Osteoblast (primary cell): ENCODE results near the gene GALNT9. TPM values are rescaled to one million over a fixed set of nuclear protein-coding genes. Genes with fewer than 3 reads are reported as not detected.
A peak's percentile ranks its signal among the peaks of the same experiment; 100 is the strongest.

Experiments
- DNase-seq: peaks from one replicate; pipeline ENCODE4 v3.0.0; 2011; ENCODE audit warnings: low spot score, mixed read lengths; ENCODE audit not compliant: insufficient read length; ENCODE audit errors: missing footprints
- H2AFZ ChIP-seq: 2 replicates; pipeline ENCODE4 v1.6.0; 2011; ENCODE audit warnings: mild to moderate bottlenecking, low read length
- H3K27ac ChIP-seq: 2 replicates; pipeline ENCODE4 v1.5.1; 2011; ENCODE audit warnings: mild to moderate bottlenecking, low read depth, low read length, moderate library complexity
- H3K27me3 ChIP-seq: 2 replicates; pipeline ENCODE4 v1.6.0; 2012; ENCODE audit warnings: mild to moderate bottlenecking, control low read depth, inconsistent platforms, low read length, moderate library complexity; ENCODE audit not compliant: insufficient read depth
- H3K36me3 ChIP-seq: 2 replicates; pipeline ENCODE4 v1.5.1; 2011; ENCODE audit warnings: mild to moderate bottlenecking, low read length, control low read depth, moderate library complexity; ENCODE audit not compliant: insufficient read depth
- H3K4me1 ChIP-seq: 2 replicates; pipeline ENCODE4 v1.5.1; 2011; ENCODE audit warnings: mild to moderate bottlenecking, low read length, control low read depth, moderate library complexity; ENCODE audit not compliant: insufficient read depth
- H3K4me2 ChIP-seq: 2 replicates; pipeline ENCODE4 v1.6.0; 2011; ENCODE audit warnings: mild to moderate bottlenecking, low read length; ENCODE audit not compliant: insufficient read depth
- H3K4me3 ChIP-seq: fragments of 200-600 bp; sonication (generic); 3 replicates; pipeline ENCODE4 v1.5.1; 2012; ENCODE audit warnings: mild to moderate bottlenecking, low read length, inconsistent platforms; ENCODE audit not compliant: insufficient read depth
- H3K79me2 ChIP-seq: 2 replicates; pipeline ENCODE4 v1.6.0; 2012; ENCODE audit warnings: mild to moderate bottlenecking, low read length, control low read depth, inconsistent platforms; ENCODE audit not compliant: insufficient read depth
- H3K9me3 ChIP-seq: 2 replicates; pipeline ENCODE4 v1.5.1; 2011; ENCODE audit warnings: low read depth, low read length, control low read depth
- H4K20me1 ChIP-seq: 2 replicates; pipeline ENCODE4 v1.6.0; 2012; ENCODE audit warnings: mild to moderate bottlenecking, low read length, control low read depth; ENCODE audit not compliant: insufficient read depth
- total RNA-seq: library from RNA; depleted of rRNA; stranded (reverse); fragments of >200 nt; gene quantifications from 2 replicates; pipeline ENCODE4 v1.2.3, GENCODE V29; 2012
- TF ChIP-seq, protein P1 (sequence below): IDR thresholded peaks from 2 replicates; pipeline ENCODE4 v1.5.1; 2011; ENCODE audit warnings: mild to moderate bottlenecking, low read depth, low read length, moderate library complexity; ENCODE audit errors: extremely low read depth

The GALNT9 gene
- total RNA-seq, 1 donor = 0.36 TPM

DNA sequence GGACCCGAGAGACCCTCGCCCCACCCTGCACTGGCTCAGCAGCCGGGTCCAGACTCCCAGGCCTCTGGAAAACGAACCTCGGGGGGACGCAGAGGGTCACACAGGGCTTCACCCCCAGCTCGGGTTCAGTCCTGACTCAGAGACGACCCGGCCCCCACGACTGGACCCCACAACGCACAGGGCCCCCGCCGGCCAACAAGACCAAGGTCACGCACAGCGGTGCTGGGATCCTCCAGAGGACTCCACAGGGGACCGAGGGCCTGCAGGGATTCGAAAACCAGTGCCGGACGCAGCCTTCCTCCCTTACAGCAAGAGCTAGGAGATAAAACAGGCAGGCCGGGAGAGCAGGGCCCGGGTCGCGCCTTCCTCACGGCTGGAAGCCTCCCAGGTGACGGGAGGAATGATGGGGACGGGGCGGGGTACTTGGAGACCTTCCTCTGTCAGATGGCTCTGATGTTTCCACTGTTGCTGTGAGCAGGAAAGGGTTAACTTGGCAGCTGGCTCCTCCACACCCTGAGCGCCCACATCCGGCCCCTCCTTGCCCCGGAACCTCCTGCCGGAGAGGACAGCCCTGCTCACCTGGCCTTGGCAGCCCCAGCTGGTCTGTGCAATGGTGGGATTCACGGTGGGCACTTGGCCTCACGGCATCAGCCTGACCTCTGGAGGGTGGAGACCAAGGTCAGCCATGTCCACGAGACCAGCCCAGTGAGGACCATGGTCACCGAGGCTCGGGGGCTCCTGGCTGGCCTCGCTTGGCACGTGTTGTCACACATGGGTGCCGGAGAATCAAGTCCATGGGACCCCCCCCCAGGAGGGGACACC is 46.2 kb downstream of the GALNT9 start:
- H4K20me1 ChIP-seq = no peaks in the 10 kb centered on the region
- no peak overlapping the region for H3K27ac ChIP-seq
- no peaks in the 10 kb centered on the region for H3K36me3 ChIP-seq
- H3K4me2 ChIP-seq = no peak overlapping the region
- no peaks in the 10 kb centered on the region for H3K79me2 ChIP-seq
- H3K4me3 ChIP-seq = no peak overlapping the region
- DNase-seq = no peak
- H3K27me3 ChIP-seq = peaks cover 18% of the 10 kb centered on the region
- no peaks in the 10 kb centered on the region for H3K4me1 ChIP-seq
- H2AFZ ChIP-seq = no peak overlapping the region
- no peaks in the 10 kb centered on the region for H3K9me3 ChIP-seq
- TF ChIP-seq, protein P1, sequence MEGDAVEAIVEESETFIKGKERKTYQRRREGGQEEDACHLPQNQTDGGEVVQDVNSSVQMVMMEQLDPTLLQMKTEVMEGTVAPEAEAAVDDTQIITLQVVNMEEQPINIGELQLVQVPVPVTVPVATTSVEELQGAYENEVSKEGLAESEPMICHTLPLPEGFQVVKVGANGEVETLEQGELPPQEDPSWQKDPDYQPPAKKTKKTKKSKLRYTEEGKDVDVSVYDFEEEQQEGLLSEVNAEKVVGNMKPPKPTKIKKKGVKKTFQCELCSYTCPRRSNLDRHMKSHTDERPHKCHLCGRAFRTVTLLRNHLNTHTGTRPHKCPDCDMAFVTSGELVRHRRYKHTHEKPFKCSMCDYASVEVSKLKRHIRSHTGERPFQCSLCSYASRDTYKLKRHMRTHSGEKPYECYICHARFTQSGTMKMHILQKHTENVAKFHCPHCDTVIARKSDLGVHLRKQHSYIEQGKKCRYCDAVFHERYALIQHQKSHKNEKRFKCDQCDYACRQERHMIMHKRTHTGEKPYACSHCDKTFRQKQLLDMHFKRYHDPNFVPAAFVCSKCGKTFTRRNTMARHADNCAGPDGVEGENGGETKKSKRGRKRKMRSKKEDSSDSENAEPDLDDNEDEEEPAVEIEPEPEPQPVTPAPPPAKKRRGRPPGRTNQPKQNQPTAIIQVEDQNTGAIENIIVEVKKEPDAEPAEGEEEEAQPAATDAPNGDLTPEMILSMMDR = no peak

DNA sequence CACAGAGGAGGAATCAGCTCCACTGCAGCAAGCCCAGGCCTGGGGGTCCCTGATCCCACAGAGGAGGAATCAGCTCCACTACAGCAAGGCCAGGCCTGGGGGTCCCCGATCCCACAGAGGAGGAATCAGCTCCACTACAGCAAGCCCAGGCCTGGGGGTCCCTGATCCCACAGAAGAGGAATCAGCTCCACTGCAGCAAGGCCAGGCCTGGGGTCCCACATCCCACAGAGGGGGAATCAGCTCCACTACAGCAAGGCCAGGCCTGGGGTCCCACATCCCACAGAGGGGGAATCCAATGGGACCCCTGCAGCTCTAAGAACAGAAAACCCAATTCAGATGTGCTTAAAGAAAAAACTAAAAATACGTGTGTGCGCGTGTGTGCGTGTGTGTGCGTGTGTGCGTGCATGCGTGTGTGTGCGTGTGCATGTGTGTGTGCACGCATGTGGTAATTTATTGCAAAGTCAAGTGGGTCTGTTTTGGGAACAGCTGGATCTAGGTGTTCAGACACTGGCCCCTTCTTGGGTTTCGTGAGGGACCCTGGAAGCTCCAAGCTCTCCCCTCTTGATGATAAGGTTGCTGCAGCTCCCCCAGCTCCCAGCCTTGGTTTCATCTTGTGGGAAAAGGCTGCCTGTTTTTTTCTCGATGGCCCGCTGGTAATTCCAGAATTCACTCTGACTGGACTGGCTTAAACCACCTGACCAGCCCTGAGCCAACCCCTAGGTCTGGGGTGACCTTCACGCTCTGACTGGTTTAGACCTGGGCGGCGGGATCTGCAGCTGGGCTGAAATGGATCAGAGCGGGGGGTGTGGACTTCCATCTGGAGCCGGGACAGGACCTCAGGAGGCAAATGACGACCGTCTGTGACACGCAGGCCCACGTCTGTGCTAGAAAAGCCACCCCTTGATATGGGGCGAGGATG is 47.1 kb downstream of the GALNT9 start:
- H3K4me1 ChIP-seq = no peaks in the 10 kb centered on the region
- TF ChIP-seq, protein P1 = no peak
- no peak overlapping the region for H3K4me3 ChIP-seq
- H3K9me3 ChIP-seq = no peaks in the 10 kb centered on the region
- H3K36me3 ChIP-seq = no peaks in the 10 kb centered on the region
- no peak overlapping the region for H3K4me2 ChIP-seq
- H3K79me2 ChIP-seq = no peaks in the 10 kb centered on the region
- H4K20me1 ChIP-seq = no peaks in the 10 kb centered on the region
- no peak overlapping the region for H3K27ac ChIP-seq
- H3K27me3 ChIP-seq = peaks cover 18% of the 10 kb centered on the region
- DNase-seq = peak; percentile 76
- H2AFZ ChIP-seq = no peak overlapping the region

DNA sequence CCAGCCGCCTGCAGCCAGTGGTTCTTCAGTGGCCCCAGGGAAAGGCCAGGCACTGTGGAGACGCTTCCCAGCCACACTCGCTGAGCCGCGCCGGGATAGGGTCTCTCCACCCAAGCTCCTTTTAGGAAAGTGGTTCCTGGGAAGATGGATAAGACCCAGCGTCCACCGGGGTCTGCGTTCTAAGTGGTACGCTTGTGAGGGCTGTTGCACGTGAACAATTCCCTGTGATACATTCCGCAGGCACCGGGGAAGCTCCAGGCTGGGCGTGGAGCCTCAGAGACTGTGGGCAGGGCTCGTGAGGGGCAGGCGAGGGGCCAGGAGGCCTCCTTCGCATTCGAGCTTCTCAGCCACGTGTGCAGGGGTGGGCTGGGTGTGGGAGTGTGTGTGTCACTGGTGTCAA is 48.4 kb downstream of the GALNT9 start:
- H3K36me3 ChIP-seq = no peaks in the 10 kb centered on the region
- no peak overlapping the region for H3K27ac ChIP-seq
- no peaks in the 10 kb centered on the region for H3K9me3 ChIP-seq
- no peaks in the 10 kb centered on the region for H4K20me1 ChIP-seq
- H3K4me1 ChIP-seq = no peaks in the 10 kb centered on the region
- TF ChIP-seq, protein P1 = no peak
- peaks cover 29% of the 10 kb centered on the region for H3K27me3 ChIP-seq
- DNase-seq = no peak
- no peaks in the 10 kb centered on the region for H3K79me2 ChIP-seq
- no peak overlapping the region for H3K4me3 ChIP-seq
- no peak overlapping the region for H2AFZ ChIP-seq
- H3K4me2 ChIP-seq = no peak overlapping the region

DNA sequence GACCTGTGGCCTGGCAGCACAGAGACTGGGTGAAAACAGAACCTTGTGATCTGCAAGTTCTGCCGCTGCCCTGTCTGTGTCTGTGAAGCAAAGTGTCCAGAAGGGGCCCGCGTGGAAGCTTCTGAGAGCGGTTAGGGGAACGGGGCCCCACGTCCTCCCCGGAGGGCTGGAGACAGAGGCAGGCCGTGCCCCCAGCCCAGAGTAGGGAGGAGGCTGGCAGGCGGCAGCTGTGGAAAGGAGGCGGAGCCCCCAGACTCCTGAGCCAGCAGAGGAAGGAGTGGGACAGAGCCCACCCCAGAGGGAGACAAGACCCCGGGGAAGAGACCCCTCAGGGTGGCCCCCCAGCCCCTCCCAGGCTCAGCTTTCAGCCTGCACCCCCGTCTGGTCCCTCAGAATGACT is 49.0 kb downstream of the GALNT9 start:
- Histone ChIP-seq H3K4me3 (no peak overlapping the region), H3K27ac (no peak overlapping the region), H3K9me3 (no peaks in the 10 kb centered on the region), H2AFZ (no peak overlapping the region), H3K4me1 (no peaks in the 10 kb centered on the region), H3K79me2 (no peaks in the 10 kb centered on the region), H3K36me3 (no peaks in the 10 kb centered on the region), H3K27me3 (peaks cover 24% of the 10 kb centered on the region), H4K20me1 (no peaks in the 10 kb centered on the region), H3K4me2 (no peak overlapping the region)
- TF ChIP-seq, protein P1 = no peak
- no peak for DNase-seq
